Thyroid gland (tissue), 4 donors: Measurements from ENCODE around the gene CFAP58. TPM values are rescaled to one million over a fixed set of nuclear protein-coding genes. Genes with fewer than 3 reads are reported as not detected.

Source experiments
- DNase-seq, 2 donors: peaks; one replicate each; pipeline ENCODE4 v3.0.0-alpha.2; 2019
- H3K27ac ChIP-seq, 3 donors: fragments of 200-600 bp; sonication (generic); 1 replicate in 2 of 3; 2 replicates in 1 of 3; pipeline ENCODE4 v1.5.1; 2016 to 2019; ENCODE audit warnings: mild to moderate bottlenecking in 1 of 3, moderate library complexity in 1 of 3
- H3K27me3 ChIP-seq: fragments of 200-600 bp; sonication (generic); one replicate; pipeline ENCODE4 v1.5.1; 2019
- H3K36me3 ChIP-seq, 2 donors: fragments of 200-600 bp; sonication (generic); one replicate each; pipeline ENCODE4 v1.5.1; 2016 to 2019
- H3K4me1 ChIP-seq, 2 donors: fragments of 200-600 bp; sonication (generic); one replicate each; pipeline ENCODE4 v1.5.1; 2017 to 2019
- H3K4me3 ChIP-seq, 3 donors: fragments of 200-600 bp; sonication (generic); replicated peaks in 1 of 3; 1 replicate in 2 of 3; 2 replicates in 1 of 3; pipeline ENCODE4 v1.5.1; 2016; ENCODE audit warnings: mild to moderate bottlenecking in 1 of 3
- H3K9me3 ChIP-seq: fragments of 200-600 bp; sonication (generic); one replicate; pipeline ENCODE4 v1.5.1; 2017
- POLR2A ChIP-seq, 2 donors: fragments of 450-650 bp; IDR thresholded peaks; one replicate each; pipeline ENCODE4 v1.6.1; 2017; ENCODE audit warnings: antibody characterized with exemption in 2 of 2, mild to moderate bottlenecking in 2 of 2, moderate library complexity in 1 of 2
- WGBS, 2 donors: methylation state at CpG; one replicate each; pipeline ENCODE4 v1.1.5; 2017; 5-methylcytosine and 5-hydroxymethylcytosine counted together
- intact Hi-C: fragments of 100-400 bp; cut with DNase I; formaldehyde crosslinking; loops from one replicate; pipeline ENCODE4 v1.15.1; 2023
- total RNA-seq, 4 donors: library from RNA; depleted of rRNA; stranded (reverse); fragments of >200 nt; gene quantifications; one replicate each; pipeline ENCODE4 v1.2.3, GENCODE V29; 2016
- TF ChIP-seq, protein P1 (sequence below), 6 experiments: fragments of 200-600 bp in 3 of 6; fragments of 450-650 bp in 3 of 6; sonication (generic) in 3 of 6; IDR thresholded peaks; one replicate each; pipeline ENCODE4 v1.5.1; 2016 to 2019; ENCODE audit warnings: antibody characterized with exemption in 6 of 6, mild to moderate bottlenecking in 2 of 6, inconsistent platforms in 1 of 6, moderate library complexity in 1 of 6

The CFAP58 gene
- total RNA-seq, 4 donors from 2014 or later, result 1.0 to 1.6 (median 1.2) TPM

DNA sequence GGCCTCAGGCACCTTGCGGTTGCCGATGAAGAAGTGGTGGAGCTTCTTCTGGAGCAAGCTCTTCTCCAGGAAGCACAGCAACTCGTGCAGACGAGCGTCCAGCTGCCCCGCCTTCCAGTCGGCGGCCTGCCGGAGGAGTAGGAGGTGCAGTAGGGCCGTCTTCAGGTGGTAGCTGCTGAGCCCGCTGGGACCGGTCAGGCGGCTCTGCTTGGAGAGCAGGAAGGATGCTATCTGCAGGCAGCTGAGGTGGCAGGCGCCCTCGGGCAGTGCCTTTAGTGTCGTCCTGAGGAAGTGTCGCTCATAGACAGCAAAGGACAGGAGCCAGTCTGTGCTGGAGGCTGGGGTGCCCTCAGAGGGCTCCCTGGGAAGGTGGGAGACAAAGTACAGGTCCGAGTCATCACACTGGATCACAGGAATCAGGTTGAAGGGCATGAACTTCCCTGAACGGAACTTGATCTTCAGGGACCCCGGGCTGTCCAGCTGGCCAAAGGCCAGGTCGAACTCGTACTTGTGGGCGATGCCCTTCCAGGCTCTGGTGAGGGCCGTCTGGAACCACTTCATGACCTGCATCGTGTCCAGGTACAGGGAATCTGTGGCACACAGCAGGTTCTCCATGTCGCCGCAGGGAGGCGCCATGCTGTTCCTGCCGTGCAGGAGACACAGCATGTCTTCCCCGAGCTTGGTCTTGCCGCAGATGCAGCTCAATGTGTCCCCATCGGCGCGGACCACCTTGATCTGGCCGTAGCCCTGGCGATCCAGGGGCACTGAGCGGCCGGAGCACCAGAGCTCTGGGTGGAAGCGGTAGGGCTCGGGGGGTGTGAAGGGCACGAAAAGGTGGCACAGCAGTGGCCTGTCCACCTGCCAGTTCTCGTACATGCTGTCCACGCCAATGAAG, 38.8 kb upstream of the CFAP58 start:
- peaks cover 32 to 33% of the 10 kb centered on the region in 2 donors for H3K36me3 ChIP-seq
- TF ChIP-seq, protein P1, sequence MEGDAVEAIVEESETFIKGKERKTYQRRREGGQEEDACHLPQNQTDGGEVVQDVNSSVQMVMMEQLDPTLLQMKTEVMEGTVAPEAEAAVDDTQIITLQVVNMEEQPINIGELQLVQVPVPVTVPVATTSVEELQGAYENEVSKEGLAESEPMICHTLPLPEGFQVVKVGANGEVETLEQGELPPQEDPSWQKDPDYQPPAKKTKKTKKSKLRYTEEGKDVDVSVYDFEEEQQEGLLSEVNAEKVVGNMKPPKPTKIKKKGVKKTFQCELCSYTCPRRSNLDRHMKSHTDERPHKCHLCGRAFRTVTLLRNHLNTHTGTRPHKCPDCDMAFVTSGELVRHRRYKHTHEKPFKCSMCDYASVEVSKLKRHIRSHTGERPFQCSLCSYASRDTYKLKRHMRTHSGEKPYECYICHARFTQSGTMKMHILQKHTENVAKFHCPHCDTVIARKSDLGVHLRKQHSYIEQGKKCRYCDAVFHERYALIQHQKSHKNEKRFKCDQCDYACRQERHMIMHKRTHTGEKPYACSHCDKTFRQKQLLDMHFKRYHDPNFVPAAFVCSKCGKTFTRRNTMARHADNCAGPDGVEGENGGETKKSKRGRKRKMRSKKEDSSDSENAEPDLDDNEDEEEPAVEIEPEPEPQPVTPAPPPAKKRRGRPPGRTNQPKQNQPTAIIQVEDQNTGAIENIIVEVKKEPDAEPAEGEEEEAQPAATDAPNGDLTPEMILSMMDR (IDR thresholded peaks at IDR 0.05), result no peak
- no peak for TF ChIP-seq POLR2A (IDR thresholded peaks at IDR 0.05)
- no peak overlapping the region for H3K27ac ChIP-seq
- 92 to 96% methylated on average over 17 to 43 of the region's 43 CpGs for WGBS, 2 donors
- no peaks in the 10 kb centered on the region for H3K9me3 ChIP-seq
- no peak for DNase-seq
- intact Hi-C loops, result no loop called here
- H3K27me3 ChIP-seq, result no peaks in the 10 kb centered on the region
- H3K4me3 ChIP-seq, result no peak overlapping the region
- H3K4me1 ChIP-seq, result peaks cover 30 to 56% of the 10 kb centered on the region in 2 donors

DNA sequence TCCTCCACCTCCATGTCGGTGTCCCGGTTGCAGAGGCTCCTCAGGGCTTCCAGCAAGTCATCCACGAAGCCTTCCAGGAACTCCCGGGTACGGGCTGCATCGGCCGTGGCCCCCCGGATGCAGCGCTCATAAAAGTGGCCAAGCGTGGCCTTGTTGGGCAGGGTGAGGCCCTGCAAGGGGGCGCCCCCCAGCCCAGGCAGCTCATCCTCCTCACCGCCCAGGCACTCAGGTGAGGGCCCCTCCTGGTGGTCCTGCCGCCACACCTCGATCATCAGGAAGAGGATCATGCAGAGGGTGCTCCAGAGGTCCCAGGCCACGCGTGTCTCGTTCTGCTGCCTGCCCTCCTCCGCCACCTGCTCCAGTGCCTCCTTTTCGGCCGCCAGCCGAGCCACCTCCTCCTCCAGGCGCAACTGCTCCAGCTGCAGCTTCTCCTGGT, 38.1 kb upstream of the CFAP58 start:
- Histone ChIP-seq H3K27me3 (no peaks in the 10 kb centered on the region), H3K36me3 (peaks cover 32 to 33% of the 10 kb centered on the region in 2 donors), H3K9me3 (no peaks in the 10 kb centered on the region), H3K4me3 (no peak overlapping the region), H3K4me1 (peaks cover 36 to 54% of the 10 kb centered on the region in 2 donors), H3K27ac (no peak overlapping the region)
- TF ChIP-seq POLR2A (IDR thresholded peaks at IDR 0.05), result no peak
- TF ChIP-seq, protein P1 (IDR thresholded peaks at IDR 0.05), result no peak
- intact Hi-C loops, result no loop called here
- DNase-seq, result no peak
- 95 to 100% methylated on average over 10 to 21 of the region's 22 CpGs for WGBS, 2 donors

DNA sequence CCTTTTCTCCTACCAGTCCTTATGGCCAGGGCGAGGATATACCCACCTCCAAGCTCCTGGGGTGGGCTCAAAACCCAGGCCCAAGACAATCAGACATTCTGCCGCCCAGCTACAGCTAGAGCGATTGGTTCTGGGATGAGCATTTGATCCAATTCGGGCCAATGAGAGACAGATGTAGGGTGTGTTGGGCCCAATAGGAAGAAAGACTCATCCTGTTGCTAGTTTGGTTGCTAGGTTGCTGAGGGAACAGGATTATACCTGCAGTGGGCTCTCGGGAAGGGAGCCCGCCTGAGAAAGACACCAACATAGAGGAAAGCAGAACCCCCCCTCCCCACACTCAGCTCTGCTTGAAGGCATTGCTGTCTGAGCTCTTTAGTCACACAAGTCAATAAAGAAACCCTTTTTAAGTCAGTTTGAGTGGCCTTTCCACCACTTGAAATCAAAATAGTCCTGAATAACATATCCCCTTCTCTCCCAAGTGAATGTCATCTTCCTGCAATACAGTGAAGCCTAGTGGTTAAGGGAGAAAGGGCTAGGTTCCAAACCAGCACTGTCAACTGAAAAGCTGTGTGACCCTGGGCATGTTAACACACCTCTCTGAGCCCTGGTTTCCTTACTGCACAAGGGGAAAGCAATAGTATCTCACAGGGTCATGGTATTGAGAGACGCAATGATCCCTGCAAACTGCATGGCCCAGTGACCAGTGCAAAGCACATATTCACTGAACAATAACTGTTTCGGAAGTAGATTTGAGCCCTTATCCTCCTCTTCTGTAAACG, 37.1 kb upstream of the CFAP58 start:
- no peaks in the 10 kb centered on the region for H3K9me3 ChIP-seq
- DNase-seq, result no peak
- H3K36me3 ChIP-seq, result peaks cover 32 to 33% of the 10 kb centered on the region in 2 donors
- H3K27ac ChIP-seq, result peak overlapping the region in 2 of 3 donors; percentile 41 to 54
- H3K4me3 ChIP-seq, result no peak overlapping the region
- 81 to 83% methylated on average over 9 of the region's 9 CpGs for WGBS, 2 donors
- intact Hi-C loops, result no loop called here
- peaks cover 46 to 58% of the 10 kb centered on the region in 2 donors for H3K4me1 ChIP-seq
- TF ChIP-seq POLR2A (IDR thresholded peaks at IDR 0.05), result no peak
- TF ChIP-seq, protein P1 (IDR thresholded peaks at IDR 0.05), result no peak
- no peaks in the 10 kb centered on the region for H3K27me3 ChIP-seq

DNA sequence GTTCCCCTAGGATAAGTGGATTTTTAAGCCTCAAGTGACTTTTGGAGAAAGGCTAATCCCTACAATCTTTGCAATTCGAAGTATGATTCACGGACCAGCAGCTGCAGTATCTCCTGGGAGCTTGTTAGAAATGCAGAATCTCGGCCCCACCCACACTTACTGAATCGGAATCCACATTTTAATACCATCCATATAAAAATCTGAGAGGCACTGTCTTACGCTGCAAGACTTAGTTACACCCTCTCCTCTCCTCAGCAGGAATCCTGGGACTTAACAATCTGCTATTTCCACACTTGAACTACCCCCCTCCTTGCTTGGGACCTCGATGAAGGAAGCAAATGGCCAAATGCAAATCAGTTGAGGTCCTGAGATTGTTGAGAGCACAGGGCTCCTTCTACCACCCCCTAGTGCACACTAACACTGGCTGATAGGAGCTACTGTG, 36.3 kb upstream of the CFAP58 start:
- H3K4me1 ChIP-seq, result peaks cover 53 to 63% of the 10 kb centered on the region in 2 donors
- TF ChIP-seq, protein P1 (IDR thresholded peaks at IDR 0.05), result no peak
- TF ChIP-seq POLR2A (IDR thresholded peaks at IDR 0.05), result no peak
- intact Hi-C loops, result no loop called here
- no peaks in the 10 kb centered on the region for H3K27me3 ChIP-seq
- H3K4me3 ChIP-seq, result no peak overlapping the region
- peaks cover 32 to 33% of the 10 kb centered on the region in 2 donors for H3K36me3 ChIP-seq
- no peaks in the 10 kb centered on the region for H3K9me3 ChIP-seq
- 23 to 50% methylated on average over 6 of the region's 6 CpGs for WGBS, 2 donors
- H3K27ac ChIP-seq, result peak overlapping the region in 2 of 3 donors; percentile 41 to 54
- no peak for DNase-seq
